VCaP (cell line): ENCODE results near the gene JAG2.

Source experiments
- H3K27ac ChIP-seq: fragments of 450-650 bp; 2 replicates; pipeline ENCODE4 v1.5.1; 2017
- CTCF ChIP-seq: fragments of 450-650 bp; conservative IDR thresholded peaks from 2 replicates; pipeline ENCODE4 v1.5.1; 2017; ENCODE audit warnings: mild to moderate bottlenecking, moderate library complexity

JAG2 gene

GRCh38 chr14:105196265-105196960 lies 27.8 kb upstream of the JAG2 start:
- no peak overlapping the region for H3K27ac ChIP-seq
- no peak for TF ChIP-seq CTCF

GRCh38 chr14:105195522-105196264 lies 27.1 kb upstream of the JAG2 start:
- H3K27ac ChIP-seq = no peak overlapping the region
- no peak for TF ChIP-seq CTCF

- TF ChIP-seq CTCF = no peak
- H3K27ac ChIP-seq = no peak overlapping the region
Observed at GRCh38 chr14:105195051-105195450, 26.5 kb upstream of the JAG2 start.

- no peak for TF ChIP-seq CTCF
- no peak overlapping the region for H3K27ac ChIP-seq
Observed at GRCh38 chr14:105193916-105194782, 25.6 kb upstream of the JAG2 start.

- H3K27ac ChIP-seq = no peak overlapping the region
- TF ChIP-seq CTCF = no peak
Observed at GRCh38 chr14:105192866-105193731, 24.5 kb upstream of the JAG2 start.

GRCh38 chr14:105187935-105188524 lies 19.5 kb upstream of the JAG2 start:
- peak; percentile 61; the same call in 1 of the 2 replicates for TF ChIP-seq CTCF
- no peak overlapping the region for H3K27ac ChIP-seq
